HG03045 (cell line): ENCODE results near the gene DPYD.

ENCODE experiments used
- ATAC-seq: cut with Tn5 transposase; IDR thresholded peaks from one replicate; pipeline ENCODE4 v1.9.1; 2021; ENCODE audit warnings: mild to moderate bottlenecking, moderate library complexity; ENCODE audit not compliant: unreplicated experiment

DPYD gene

GRCh38 chr1:97726386-97726785 lies 194.4 kb downstream of the DPYD start:
- ATAC-seq: no peak

GRCh38 chr1:97721221-97721620 lies 199.6 kb downstream of the DPYD start:
- no peak for ATAC-seq

DNA sequence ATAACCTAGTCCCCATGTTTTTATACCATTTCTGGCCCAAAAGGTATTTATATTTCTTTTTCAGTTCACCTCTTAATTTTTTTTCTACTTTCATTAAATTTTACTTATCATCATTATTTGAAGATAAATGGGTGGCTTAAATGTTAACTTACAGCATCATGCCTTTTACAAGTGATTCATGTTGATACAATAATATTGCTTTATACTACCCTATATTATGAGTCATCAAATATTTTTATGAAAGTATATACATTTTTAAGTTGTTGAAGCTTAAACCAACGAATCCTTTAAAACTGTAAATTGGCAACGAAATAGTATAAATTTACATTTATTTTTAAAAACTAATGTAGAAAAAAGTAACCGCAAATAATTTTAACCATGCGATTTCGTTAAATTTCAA lies 207.9 kb downstream of the DPYD start:
- ATAC-seq: no peak

GRCh38 chr1:97711858-97712257 lies 209.0 kb downstream of the DPYD start:
- no peak for ATAC-seq

DNA sequence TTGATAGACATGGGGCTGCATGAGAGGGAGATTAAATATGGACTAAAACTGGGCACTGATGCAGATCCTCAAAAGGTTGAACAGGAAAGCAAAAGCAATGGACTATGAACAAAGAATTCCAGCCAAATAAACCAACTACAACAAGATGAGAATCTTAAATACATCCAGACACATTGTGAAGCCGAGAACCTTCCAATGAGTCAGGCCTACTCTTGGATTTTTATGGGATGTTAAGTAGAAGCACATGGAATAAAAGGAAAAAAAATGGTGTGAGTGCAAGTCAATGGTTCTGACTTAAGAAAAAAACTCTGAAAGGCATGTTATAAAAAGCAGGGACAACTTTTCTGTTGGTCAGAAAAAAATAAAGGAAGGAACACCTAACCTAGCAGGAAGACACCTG lies 227.2 kb downstream of the DPYD start:
- ATAC-seq: no peak

GRCh38 chr1:97691325-97691724 lies 229.5 kb downstream of the DPYD start:
- no peak for ATAC-seq

- no peak for ATAC-seq
These were observed 235.5 kb downstream of the DPYD start for GRCh38 chr1:97685360-97685759.

- ATAC-seq: no peak
These were observed 239.9 kb downstream of the DPYD start for GRCh38 chr1:97680894-97681293.

GRCh38 chr1:97680470-97680869 lies 240.4 kb downstream of the DPYD start:
- ATAC-seq: no peak

GRCh38 chr1:97677702-97678101 lies 243.1 kb downstream of the DPYD start:
- no peak for ATAC-seq

DNA sequence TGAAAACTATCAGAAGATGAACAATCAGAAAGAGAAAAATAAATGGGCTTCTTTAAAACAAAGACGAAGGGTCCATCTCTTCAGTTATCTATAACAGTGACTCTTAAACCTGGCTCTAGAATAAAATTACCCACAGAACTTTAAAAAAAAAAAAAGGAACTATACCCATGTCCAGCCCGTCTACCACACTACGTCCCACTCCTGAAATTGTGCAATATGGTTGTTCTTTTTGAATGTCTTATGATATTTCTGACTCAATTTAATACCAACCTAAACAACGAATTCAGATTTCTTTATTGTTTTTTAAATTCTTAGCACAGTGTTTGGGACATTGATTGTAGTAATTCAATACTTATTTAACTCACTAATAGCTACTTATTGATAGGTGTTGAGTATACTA lies 246.3 kb downstream of the DPYD start:
- ATAC-seq: no peak

GRCh38 chr1:97668945-97669344 lies 251.9 kb downstream of the DPYD start:
- no peak for ATAC-seq

DNA sequence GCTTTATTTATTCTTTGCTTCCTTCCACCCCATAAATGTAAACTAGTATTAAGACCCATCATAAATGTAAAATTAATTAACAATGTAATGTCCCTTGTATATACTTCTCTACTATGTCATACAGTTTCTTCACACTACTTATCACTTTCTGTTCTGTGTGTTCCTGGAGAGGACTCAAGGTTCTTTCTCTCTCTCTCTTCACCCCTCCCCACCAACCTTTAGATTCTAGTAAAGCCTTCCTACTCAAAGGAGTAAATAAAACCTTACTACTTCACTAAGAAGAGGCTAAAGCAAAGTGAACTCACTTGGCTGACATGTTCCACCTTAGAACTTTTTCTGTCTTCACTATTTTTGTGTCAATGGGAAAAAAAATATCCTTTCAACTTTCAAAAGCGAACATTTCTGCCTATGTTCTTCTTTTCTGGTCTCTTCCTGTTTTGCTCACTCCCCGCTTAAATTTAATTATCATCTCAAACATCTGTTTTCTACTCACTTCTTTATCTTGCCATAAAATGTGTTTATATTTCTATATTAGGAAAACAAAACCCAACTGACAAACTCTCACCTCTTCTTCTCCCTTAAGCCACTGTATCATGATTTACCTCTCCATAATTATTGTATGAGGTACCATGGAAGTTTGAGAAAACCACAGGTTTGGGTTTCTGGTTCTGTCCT lies 260.3 kb downstream of the DPYD start:
- no peak for ATAC-seq

DNA sequence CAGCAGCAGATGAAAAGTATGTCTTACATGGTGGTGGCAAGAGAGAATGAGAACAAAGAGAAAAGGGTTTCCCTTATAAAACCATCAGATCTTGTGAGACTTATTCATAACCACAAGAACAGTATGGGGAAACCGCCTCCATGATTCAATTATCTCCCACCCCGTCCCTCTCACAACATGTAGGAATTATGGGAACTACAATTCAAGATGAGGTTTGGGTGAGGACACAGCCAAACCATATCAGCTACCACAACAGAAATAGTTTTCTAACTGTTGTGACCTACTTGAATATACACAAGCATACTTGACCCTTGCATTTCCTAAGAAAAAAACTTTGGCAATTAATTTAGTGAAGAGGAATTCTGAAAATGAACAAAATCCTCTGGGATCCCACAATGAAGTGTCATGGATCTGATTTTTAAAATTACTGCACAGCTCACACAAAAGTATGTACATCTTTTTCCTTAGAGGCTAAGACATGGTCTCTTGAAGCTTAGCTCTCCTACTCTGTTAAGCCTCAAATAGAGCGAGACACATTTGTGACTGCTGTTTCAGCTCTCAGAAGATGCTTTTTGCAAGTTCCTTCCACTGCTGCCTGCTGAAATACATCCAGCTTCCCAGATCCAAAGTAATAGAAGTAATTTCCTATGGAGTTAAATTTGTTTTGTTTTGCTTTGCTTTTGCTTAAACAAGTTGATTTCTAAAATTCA lies 265.8 kb downstream of the DPYD start:
- no peak for ATAC-seq

DNA sequence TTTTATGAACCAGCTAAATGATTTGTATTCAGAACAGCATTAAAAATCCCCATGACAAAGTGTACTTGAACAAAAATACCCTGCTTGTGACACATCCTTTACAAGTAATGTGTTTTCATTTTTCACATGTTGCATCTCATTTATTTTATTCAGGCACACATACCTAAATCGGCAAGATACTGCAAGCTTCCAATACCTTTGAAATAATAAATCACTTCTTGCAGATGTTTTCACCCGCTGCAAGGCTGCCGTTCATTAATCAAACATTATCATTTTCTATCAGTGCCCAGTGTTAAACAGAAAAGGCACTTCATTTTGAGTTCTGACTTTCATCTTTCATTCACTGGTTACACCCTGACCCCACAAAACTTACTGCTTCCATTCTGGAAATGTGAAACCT lies 269.6 kb downstream of the DPYD start:
- no peak for ATAC-seq

DNA sequence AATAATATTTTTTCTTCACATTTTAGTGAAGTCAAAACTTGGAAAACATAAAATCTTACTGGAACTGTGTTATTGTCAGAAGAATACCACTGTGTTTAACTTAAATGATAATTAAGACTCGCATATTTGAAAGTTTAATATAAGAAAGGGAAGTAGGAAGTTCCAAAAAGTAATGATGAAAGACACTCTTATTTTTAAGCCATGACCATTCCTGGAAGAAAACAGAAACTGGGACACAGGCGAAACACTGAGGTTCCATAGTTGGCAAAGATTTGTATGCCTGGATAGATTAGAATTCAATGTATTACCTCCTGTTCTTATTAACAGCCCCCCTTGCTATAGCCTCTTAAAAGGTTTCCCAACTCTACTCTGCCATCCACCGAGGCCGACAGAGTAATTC lies 271.2 kb downstream of the DPYD start:
- ATAC-seq: no peak

- ATAC-seq: no peak
These were observed 273.1 kb downstream of the DPYD start for GRCh38 chr1:97647776-97648175.

GRCh38 chr1:97646071-97646470 lies 274.8 kb downstream of the DPYD start:
- ATAC-seq: no peak

DNA sequence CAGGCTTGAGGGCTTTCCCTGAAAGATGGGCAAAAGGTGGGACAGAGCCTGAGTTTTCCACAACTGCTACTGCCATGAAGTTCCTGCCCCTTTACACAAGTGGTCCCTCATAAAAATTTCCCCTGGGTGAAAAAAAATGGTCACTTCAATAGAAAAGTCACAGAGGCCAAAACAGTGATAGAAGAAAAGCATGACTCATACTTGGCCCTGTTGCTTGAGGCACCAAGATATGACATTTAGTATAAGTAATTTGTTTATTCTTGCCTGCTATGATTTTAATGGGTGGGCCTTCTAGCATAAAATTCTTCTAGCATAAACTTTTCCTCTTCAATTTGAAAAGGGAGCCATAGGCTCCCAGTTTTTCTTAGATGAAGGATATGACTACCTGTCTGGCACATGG lies 280.2 kb downstream of the DPYD start:
- ATAC-seq: no peak

DNA sequence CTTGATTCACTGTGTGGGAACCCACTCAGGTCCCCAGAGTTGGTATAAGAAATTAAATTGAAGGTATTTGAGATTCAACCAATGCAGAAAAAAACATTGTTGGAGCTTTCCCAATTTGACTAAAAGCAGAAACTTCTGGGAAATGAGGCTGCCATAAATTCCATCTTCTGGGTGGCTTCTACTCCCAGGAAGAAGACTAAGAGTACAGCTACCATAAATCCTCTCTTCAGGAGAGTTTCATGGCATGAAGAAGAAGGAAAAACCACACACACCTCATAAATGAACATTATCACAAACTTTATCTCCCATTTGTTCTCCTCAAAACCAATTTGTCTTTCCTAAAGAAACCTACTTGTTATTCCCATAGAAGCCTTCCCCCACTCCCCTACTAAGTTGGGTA lies 283.9 kb downstream of the DPYD start:
- no peak for ATAC-seq

GRCh38 chr1:97634758-97635157 lies 286.1 kb downstream of the DPYD start:
- ATAC-seq: no peak

GRCh38 chr1:97632776-97633175 lies 288.1 kb downstream of the DPYD start:
- ATAC-seq: no peak

- no peak for ATAC-seq
These were observed 288.8 kb downstream of the DPYD start for GRCh38 chr1:97632075-97632474.
